Stimulated activated CD8-positive, alpha-beta memory T cell treated with anti-CD3 and anti-CD28 coated beads, Interleukin-4, amount 100 ng/mL, for 4 hours (primary cell): ENCODE results near the gene MPST.
"Not testable (repeated sequence)": the region's sequence is repeated elsewhere in the genome, so short reads cannot be mapped to it uniquely, and the experiment has no call there.

Experiments used
- DNase-seq, 2 donors: peaks; one replicate each; pipeline ENCODE4 v3.0.0-alpha.2; 2020; ENCODE audit warnings: low read depth in 2 of 2, low spot score in 1 of 2

The MPST gene

GRCh38 chr22:37019309-37020191 lies at the start of gene MPST, which contains the start of gene TST:
Gene MPST, plus strand, starts transcription at chr22:37019742. Its CDS starts 95 bp downstream, at chr22:37019837.
Gene TST, minus strand, starts transcription at chr22:37019447. Its CDS starts 715 bp downstream, at chr22:37018732.
- DNase-seq: no peak

- no peak for DNase-seq
Measured at GRCh38 chr22:36971341-36972125, 48.0 kb upstream of the MPST start.

DNA sequence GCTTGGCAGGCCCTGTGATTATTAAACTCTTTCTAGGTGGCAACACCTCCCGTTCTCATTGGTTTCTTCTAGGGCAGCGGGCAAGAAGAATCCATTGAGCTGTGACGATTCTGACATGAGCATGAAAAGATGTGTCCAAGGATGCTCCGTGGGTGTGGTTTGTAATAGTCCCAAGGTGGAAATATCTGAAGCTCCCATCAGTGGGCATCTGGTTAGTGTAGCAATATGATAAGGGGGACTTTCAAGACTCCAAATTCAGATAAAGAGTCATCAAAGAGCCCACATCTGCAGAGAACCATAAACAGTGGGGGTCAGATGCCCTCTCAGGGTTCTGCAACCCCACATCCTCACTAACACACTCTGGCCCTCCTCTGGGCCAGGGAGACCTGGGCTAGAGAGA lies 42.9 kb upstream of the MPST start:
- no peak for DNase-seq

GRCh38 chr22:36977401-36977861 lies 42.1 kb upstream of the MPST start:
- DNase-seq: peak; percentile 66 to 78

GRCh38 chr22:36977947-36978660 lies 41.4 kb upstream of the MPST start:
- peak; percentile 77 to 82 for DNase-seq

- DNase-seq: no peak
Measured at GRCh38 chr22:36979016-36979910, 40.3 kb upstream of the MPST start.

DNA sequence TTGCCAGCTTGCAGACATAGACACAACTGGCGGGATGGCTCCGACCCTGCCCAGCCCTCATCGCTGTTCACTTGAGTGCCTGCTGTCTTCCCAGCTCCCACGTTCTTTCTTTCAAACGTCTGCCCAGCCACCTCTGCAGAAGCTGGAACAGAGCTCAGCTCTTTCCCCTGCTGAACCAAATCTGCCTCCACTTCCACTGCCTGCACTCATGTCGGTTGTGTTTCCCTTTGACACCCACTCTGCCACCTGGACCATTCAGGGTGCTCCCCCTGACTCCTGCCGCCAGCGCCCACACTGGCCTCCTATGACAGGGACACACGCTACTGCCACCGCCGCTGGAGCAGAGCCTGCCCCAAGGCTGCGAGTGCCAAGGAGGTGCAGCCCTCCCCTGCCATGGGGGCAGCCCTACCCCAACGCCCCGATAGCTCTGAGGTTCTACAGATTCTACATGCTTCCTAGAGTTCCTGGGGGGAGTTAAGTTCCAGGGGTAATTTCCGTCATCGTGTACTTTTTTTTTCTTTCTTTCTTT lies 38.2 kb upstream of the MPST start:
- no peak for DNase-seq

- DNase-seq: no peak
Measured at GRCh38 chr22:36982136-36982535, 37.4 kb upstream of the MPST start.

GRCh38 chr22:36985211-36985889 lies 34.2 kb upstream of the MPST start:
- DNase-seq: no peak

DNA sequence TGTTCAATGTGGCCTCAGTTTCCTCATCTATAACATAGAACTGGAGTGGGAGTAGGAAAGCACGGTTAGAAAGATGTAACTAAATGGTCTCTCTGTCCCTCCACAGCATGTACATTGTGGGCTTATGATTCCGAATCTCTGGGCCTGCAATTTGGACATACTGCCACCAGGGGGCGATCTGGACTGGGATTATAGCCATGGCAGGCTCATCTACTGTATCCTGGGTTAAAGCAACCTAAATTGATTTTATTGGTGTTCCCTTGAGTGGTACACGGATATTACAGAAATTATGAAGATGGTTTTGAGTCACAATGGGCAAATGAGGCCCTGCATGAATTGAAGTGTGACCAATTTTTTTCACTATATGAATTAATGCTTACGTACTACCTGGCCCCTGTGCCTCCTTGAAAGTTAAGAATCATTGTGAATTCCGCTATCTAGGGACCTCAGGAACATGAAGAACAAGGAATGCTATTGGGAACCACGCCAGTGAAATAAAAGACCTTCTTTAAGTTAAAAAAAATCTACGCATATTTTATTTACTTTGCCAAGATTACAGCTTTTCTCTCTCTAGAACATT lies 33.2 kb upstream of the MPST start:
- no peak for DNase-seq

DNA sequence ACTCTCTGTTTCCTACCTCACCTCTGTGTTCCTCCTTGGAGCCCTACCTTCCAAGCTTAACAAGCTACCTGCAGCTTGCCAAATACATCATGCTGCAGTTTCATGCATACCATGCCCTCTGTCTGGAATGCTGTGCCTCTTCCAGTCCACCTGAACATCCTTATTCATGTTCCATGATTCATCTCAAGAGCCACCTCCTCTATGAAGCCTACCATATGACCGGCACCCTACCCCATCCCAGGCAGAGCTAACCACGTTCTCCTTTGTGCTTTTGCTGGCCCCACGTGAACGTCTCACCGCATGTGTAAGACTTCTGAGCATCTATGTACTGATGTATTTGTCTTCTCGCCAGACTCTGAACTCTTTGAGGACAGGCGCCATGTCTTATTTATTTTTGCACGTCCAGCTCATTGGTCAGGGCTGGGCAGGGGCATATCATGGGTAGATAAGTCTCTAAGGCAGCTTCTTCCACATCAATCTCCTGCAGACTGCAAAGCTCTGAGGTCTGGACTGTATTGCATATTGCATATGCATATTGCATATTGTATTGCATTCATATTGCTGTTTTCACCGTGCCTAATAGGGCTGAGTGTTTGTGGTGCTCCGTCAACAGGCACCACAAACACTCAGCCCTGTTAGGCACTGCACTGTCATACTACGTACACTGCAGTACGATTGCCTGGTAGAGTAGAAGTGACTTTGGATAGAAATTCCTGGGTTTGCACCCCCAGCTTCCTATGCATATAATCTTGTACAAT lies 31.3 kb upstream of the MPST start:
- DNase-seq: no peak

- not testable (repeated sequence) for DNase-seq
Measured at GRCh38 chr22:36989012-36989411, 30.5 kb upstream of the MPST start.

GRCh38 chr22:36990457-36990856 lies 29.1 kb upstream of the MPST start:
- no peak for DNase-seq

GRCh38 chr22:36991206-36991605 lies 28.3 kb upstream of the MPST start:
- no peak for DNase-seq

DNA sequence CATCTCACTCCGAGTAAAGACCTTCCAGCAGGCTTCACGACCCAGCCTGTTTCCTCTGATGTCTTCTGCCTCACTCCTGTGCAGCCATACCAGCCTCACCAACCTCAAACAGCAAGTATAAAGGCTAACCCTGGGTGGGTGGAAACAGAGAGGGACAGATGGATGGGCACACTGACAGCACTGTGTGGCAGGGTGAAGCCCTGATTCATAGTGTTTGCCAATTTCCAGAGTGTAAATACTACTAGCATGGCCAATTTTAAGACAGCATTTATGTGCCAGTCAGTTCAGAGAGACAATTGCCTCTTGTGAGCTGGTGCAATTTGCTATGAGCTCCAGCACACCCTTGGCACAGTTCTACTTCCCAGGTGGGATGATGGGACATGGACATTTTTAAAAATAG lies 21.8 kb upstream of the MPST start:
- DNase-seq: no peak

DNA sequence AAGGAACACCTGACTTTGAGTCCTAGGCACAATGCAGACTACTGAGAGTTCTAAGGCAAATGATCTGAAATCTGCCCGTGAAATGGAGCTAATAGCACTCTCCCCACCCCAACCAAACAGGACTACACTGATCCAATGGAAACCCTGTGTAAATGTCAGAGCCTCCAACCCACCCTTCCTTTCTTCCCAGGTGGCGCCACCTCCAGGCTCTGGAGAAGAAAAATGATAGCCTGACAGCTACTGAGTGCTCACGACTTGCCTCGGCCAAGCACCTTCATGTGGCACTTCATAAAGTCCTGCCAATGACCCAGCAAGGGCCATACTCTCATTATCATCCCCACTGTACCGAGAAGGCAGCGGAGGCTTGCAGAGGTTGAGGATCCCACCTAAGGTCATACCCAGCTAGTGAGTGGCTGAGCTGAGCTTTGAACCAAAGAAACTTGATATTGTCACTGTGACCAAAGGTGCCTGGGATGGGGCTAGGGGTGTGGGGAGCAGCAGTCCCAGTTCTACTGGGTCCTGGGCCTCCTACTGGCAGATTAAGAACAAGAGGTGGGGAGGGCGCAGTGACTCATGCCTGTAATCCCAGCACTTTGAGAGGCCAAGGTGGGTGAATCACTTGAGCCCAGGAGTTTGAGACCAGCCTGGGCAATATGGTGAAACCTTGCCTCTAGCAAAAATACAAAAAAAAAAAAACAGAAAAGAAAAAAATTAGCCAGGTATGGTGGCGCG lies 20.8 kb upstream of the MPST start:
- no peak for DNase-seq

DNA sequence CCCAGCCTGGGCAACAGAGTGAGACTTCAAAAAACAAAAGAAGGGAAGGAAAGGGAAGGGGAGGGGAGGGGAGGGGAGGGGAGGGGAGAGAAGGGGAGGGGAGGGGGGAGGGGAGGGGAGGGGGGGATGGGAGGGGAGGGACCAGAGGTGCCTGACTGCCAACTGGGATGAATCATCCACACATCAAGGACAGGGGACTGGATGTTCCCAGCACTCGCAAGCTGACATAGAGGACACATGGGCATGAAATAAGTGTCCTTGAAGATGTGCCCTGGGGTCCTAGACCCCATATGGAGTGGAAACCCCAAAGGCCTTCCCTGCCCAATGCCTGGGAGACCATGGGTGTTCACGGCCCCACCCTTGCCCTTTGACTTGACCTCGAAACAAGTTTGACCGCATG lies 20.1 kb upstream of the MPST start:
- no peak for DNase-seq
